ENCODE results near the gene CPM. TPM values are rescaled to one million over a fixed set of nuclear protein-coding genes. Genes with fewer than 3 reads are reported as not detected.

CPM gene
- total RNA-seq, 2 experiments from 2014 or later: 3.8 to 13.0 TPM

GRCh38 chr12:68903511-68903910 lies 29.5 kb downstream of the CPM start:
- POLR2A ChIA-PET: interaction anchor here (0.6 to 7.0 kb wide), 6 partner anchors 9 to 128 kb away, joined by 3 to 81 read pairs (median 6); partner anchors contain the start of gene CPM
- BruUV-seq (replicated peaks): no TSS peak

GRCh38 chr12:68901551-68901950 lies 31.4 kb downstream of the CPM start:
- no peak overlapping the region for H3K4me2 ChIP-seq (ENCODE audit: low read length)

More at GRCh38 chr12:68903511-68903910, 29.5 kb downstream of the CPM start:
- no peaks in the 10 kb centered on the region for H3K36me3 ChIP-seq (ENCODE audit: insufficient read depth, low read length)
- no peak overlapping the region for H3K27ac ChIP-seq (ENCODE audit: low read depth, low read length, poor library complexity, severe bottlenecking)
- no peak for DNase-seq (ENCODE audit: low spot score)
- TF ChIP-seq CTCF (conservative IDR thresholded peaks at IDR 0.05; ENCODE audit: low read length) (no peak), EZH2phosphoT487 (IDR thresholded peaks at IDR 0.05; ENCODE audit: borderline replicate concordance, low read depth, low read length) (no peak)
- no peak overlapping the region for H3K4me3 ChIP-seq (ENCODE audit: low read depth, low read length, poor library complexity, severe bottlenecking)
- peak overlapping the region; percentile 67 for H2AFZ ChIP-seq (ENCODE audit: low read length)
- CTCF ChIA-PET (ENCODE audit: unreplicated experiment): interaction anchor here (1.8 kb wide), 1 partner anchor 12 kb away, joined by 8 read pairs; no protein-coding TSS in a partner anchor
- no peaks in the 10 kb centered on the region for H4K20me1 ChIP-seq (ENCODE audit: insufficient read depth, low read length)
- H3K9me2 ChIP-seq (ENCODE audit: insufficient read depth, low read length): no peaks in the 10 kb centered on the region; the same call in 1 of the 2 replicates
- H3K4me1 ChIP-seq (ENCODE audit: insufficient read depth, low read length, poor library complexity, severe bottlenecking): peaks cover 33% of the 10 kb centered on the region
- H3K4me2 ChIP-seq (ENCODE audit: low read length): 0 out of 2 replicates have a peak overlapping the region, but pooled peaks have one; percentile 16
- no peaks in the 10 kb centered on the region for H3K79me2 ChIP-seq (ENCODE audit: insufficient read depth, low read depth, low read length)
- intact Hi-C loops (cut with micrococcal nuclease; ENCODE audit: unreplicated experiment): no loop called here
- no peaks in the 10 kb centered on the region for H3K9me3 ChIP-seq (ENCODE audit: low read length)

More at GRCh38 chr12:68901551-68901950, 31.4 kb downstream of the CPM start:
- ChIA-PET POLR2A (interaction anchor here (0.6 to 7.0 kb wide), 7 partner anchors 9 to 307 kb away, joined by 3 to 81 read pairs (median 6); no protein-coding TSS in a partner anchor), CTCF (ENCODE audit: unreplicated experiment) (interaction anchor here (1.0 to 1.4 kb wide), 2 partner anchors 10 to 16 kb away, joined by 3 to 4 read pairs; no protein-coding TSS in a partner anchor)
- Histone ChIP-seq H3K36me3 (ENCODE audit: insufficient read depth, low read length) (no peaks in the 10 kb centered on the region), H3K4me3 (ENCODE audit: low read depth, low read length, poor library complexity, severe bottlenecking) (no peak overlapping the region), H3K9me2 (ENCODE audit: insufficient read depth, low read length) (no peaks in the 10 kb centered on the region; the same call in 1 of the 2 replicates), H3K27ac (ENCODE audit: low read depth, low read length, poor library complexity, severe bottlenecking) (no peak overlapping the region), H3K79me2 (ENCODE audit: insufficient read depth, low read depth, low read length) (no peaks in the 10 kb centered on the region), H4K20me1 (ENCODE audit: insufficient read depth, low read length) (no peaks in the 10 kb centered on the region), H2AFZ (ENCODE audit: low read length) (no peak overlapping the region), H3K4me1 (ENCODE audit: insufficient read depth, low read length, poor library complexity, severe bottlenecking) (peaks cover 52% of the 10 kb centered on the region), H3K9me3 (ENCODE audit: low read length) (no peaks in the 10 kb centered on the region)
- TF ChIP-seq EZH2phosphoT487 (IDR thresholded peaks at IDR 0.05; ENCODE audit: borderline replicate concordance, low read depth, low read length) (no peak), CTCF (conservative IDR thresholded peaks at IDR 0.05; ENCODE audit: low read length) (no peak)
- DNase-seq (ENCODE audit: low spot score): no peak
- intact Hi-C loops (cut with micrococcal nuclease; ENCODE audit: unreplicated experiment): no loop called here
- no TSS peak for BruUV-seq (replicated peaks)
